ENCODE results near the gene RNF166.

- no peak for TF ChIP-seq FOXM1 (IDR thresholded peaks at IDR 0.05; ENCODE audit: borderline replicate concordance, low read depth)
- no peak for TF ChIP-seq TAF1 (IDR thresholded peaks at IDR 0.05; ENCODE audit: low read depth)
- TF ChIP-seq CREB1 (IDR thresholded peaks at IDR 0.05; ENCODE audit: low read depth): no peak
- TF ChIP-seq, protein P1, sequence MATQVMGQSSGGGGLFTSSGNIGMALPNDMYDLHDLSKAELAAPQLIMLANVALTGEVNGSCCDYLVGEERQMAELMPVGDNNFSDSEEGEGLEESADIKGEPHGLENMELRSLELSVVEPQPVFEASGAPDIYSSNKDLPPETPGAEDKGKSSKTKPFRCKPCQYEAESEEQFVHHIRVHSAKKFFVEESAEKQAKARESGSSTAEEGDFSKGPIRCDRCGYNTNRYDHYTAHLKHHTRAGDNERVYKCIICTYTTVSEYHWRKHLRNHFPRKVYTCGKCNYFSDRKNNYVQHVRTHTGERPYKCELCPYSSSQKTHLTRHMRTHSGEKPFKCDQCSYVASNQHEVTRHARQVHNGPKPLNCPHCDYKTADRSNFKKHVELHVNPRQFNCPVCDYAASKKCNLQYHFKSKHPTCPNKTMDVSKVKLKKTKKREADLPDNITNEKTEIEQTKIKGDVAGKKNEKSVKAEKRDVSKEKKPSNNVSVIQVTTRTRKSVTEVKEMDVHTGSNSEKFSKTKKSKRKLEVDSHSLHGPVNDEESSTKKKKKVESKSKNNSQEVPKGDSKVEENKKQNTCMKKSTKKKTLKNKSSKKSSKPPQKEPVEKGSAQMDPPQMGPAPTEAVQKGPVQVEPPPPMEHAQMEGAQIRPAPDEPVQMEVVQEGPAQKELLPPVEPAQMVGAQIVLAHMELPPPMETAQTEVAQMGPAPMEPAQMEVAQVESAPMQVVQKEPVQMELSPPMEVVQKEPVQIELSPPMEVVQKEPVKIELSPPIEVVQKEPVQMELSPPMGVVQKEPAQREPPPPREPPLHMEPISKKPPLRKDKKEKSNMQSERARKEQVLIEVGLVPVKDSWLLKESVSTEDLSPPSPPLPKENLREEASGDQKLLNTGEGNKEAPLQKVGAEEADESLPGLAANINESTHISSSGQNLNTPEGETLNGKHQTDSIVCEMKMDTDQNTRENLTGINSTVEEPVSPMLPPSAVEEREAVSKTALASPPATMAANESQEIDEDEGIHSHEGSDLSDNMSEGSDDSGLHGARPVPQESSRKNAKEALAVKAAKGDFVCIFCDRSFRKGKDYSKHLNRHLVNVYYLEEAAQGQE (IDR thresholded peaks at IDR 0.05; ENCODE audit: low read depth): no peak
- no peak for TF ChIP-seq RAD21 (IDR thresholded peaks at IDR 0.05; ENCODE audit: low read depth)
- TF ChIP-seq MAX (IDR thresholded peaks at IDR 0.05): no peak
- TF ChIP-seq NFIC (IDR thresholded peaks at IDR 0.05): no peak
- no peak for TF ChIP-seq EGR1 (IDR thresholded peaks at IDR 0.05)
Measured at GRCh38 chr16:88715312-88716190, 9.3 kb upstream of the RNF166 start.

All from Ishikawa (cell line).